KOPT-K1 (cell line): ENCODE measurements around the gene CYB5R3.
"Not testable (repeated sequence)": the region's sequence is repeated elsewhere in the genome, so short reads cannot be mapped to it uniquely, and the experiment has no call there.

Experiments
- H3K27ac ChIP-seq: fragments of 200-600 bp; sonication (generic); 2 replicates; pipeline ENCODE4 v1.5.1; 2016; ENCODE audit warnings: antibody characterized with exemption, mild to moderate bottlenecking, low read depth, low read length; ENCODE audit not compliant: poor library complexity, severe bottlenecking
- H3K36me3 ChIP-seq: fragments of 200-600 bp; sonication (generic); 2 replicates; pipeline ENCODE4 v1.5.1; 2017; ENCODE audit warnings: antibody characterized with exemption, mild to moderate bottlenecking, low read length, moderate library complexity; ENCODE audit not compliant: insufficient read depth
- H3K9me3 ChIP-seq: fragments of 200-600 bp; sonication (generic); 2 replicates; pipeline ENCODE4 v1.5.1; 2017; ENCODE audit warnings: antibody characterized with exemption, low read length, mild to moderate bottlenecking; ENCODE audit not compliant: insufficient read depth, poor library complexity, severe bottlenecking

The CYB5R3 gene

DNA sequence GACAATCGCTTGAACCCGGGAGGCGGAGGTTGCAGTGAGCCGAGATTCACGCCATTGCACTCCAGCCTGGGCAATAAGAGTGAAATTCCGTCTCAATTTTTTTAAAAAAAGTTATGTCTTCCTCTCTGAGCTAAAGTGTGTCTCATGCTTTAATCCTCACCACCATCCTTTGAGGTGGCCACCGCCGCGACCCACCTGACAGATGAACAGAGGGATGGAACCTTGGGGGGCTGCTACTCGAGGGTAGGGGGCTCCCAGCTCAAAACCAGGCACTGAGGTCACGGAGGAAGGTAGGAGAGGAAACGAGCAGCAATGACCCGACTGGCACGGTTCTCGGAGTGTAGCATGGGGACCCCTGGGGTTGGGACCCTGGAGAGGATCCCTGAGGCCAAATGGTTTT is 23.8 kb downstream of the CYB5R3 start:
- Histone ChIP-seq H3K9me3 (no peaks in the 10 kb centered on the region), H3K27ac (no peak overlapping the region), H3K36me3 (peaks cover 74% of the 10 kb centered on the region)

DNA sequence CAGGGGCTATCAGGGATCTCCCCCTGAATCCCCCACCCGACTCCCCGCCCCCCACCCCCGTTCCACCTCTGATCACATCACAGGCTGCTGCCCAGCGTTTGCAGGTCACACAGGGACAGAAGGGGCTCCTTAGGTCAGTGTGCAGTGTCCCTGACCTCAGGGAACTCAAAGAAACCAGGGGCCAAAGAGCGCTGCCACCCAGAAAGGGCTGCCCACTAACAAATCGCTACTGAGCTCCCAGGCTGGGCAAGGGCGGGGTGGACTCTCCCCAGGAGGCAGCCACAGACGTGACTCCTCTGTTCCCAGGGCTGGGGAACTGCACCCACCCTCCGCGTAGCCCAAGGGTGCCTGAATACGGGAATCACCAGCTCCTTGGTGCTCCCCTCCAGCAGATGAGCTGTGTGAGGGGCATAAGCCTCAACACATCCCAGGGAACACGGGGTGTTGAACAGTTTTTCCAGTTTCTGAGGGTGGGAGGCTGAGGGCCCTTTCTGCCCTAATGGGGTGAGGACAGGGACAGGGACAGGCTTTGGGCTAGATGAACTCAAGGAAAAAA is 24.6 kb downstream of the CYB5R3 start:
- Histone ChIP-seq H3K9me3 (no peaks in the 10 kb centered on the region), H3K27ac (no peak overlapping the region), H3K36me3 (peaks cover 74% of the 10 kb centered on the region)

DNA sequence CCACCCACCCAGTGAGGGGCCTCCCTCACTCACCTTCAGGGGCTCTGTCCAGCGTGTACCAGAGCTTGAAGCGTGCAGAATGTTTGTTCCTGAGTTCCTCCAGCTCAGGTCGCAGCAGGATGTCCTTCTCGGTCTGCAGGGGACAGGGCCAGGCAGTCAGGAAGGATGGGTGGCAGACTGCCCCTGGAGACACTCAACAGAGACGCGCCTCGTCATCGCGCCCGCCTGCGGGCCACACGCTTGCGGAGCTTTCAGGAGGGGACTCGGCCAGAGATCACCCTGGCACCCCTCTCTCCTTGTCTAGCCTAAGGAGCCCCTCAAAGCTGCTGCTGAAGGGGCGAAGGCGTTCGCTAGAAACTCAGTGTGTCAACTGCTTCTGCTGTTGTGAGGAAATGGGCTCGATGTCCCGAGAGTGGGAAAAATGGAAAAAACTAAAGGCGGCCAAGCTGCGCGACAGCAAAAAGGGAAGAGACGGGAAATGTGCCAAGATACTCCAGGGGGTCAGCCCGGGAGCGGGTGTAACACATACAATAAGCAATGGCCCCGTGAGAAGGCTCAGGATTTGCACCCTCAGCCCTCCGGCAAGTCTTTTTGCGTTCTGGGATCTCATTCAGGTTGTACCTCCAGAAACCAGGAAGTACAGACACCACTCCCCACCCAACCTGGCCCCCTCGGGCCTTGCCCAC is 25.3 kb downstream of the CYB5R3 start:
- peaks cover 74% of the 10 kb centered on the region for H3K36me3 ChIP-seq
- no peaks in the 10 kb centered on the region for H3K9me3 ChIP-seq
- H3K27ac ChIP-seq = no peak overlapping the region

DNA sequence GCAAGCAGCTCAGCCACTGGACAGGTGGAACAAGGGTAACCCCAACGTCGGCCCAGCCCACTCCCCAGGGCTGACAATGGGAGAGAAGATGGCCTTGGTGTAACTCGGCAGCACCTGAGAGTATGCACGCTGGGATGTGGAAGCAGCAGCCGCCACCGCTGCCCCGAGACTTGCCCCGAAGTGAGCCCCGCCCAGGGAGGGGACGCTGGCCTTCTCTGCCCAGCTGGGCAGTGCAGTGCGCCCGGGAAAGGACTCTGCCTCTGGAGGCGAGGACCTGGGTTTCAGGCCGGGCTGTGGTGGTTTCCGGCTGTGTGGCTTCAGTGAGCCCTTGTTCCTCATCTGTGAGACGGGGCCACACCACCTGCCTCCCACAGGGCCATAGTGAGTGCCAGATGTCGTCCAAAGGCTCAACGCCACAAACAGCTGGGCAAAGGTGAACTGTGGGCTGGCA is 25.9 kb downstream of the CYB5R3 start:
- H3K27ac ChIP-seq = no peak overlapping the region
- no peaks in the 10 kb centered on the region for H3K9me3 ChIP-seq
- peaks cover 70% of the 10 kb centered on the region for H3K36me3 ChIP-seq

DNA sequence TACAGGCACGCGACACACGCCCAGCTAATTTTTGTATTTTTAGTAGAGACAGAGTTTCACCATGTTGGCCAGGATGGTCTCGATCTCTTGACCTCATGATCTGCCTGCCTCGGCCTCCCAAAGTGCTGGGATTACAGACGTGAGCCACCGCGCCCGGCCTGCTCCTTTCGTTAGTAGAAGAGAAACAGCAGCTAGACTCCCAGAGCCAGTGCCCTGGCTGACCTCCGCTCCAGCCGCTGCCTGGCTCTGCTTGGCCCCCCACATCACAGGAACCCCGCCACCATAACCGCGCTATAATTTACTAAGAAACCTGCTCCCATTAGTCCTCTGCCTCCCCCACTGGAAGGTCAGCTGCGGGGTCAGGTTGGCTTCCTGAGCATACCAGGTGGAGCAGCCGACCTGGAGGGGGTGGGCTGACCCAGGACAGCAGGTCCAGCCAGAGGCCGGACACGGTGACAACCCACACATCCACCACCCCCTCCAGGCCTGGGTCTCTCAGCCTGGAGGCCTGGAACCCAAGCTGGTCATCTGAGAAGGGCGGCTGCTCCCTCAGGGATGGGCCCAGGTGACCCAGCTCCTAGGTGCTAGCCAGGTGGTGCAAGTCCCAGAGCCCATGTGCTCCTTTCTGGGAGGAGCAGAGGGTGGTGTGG is 27.0 kb downstream of the CYB5R3 start:
- Histone ChIP-seq H3K36me3 (peaks cover 59% of the 10 kb centered on the region), H3K9me3 (no peaks in the 10 kb centered on the region), H3K27ac (no peak overlapping the region)

DNA sequence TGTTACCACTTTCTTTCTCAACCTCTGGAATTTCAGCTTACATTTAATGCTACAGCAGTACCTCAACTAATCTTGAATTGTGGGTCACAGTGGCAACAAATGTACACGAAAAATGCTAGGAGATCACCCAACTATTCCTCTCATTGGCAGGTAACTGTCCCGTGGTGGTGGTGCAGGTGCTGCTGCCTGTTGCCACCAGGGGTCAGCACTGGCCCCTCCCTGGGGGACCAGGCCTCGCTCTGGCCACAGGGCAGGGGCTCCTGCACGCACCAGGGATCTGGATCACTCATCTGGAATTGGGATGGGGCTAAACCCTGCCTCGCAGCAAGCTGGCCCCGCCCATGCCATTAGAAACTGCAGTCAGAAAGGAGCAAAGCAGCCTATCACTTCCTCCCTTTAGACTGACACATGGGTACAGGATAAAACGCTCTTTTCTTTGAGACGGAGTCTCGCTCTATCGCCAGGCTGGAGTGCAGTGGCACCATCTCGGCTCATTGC is 27.6 kb downstream of the CYB5R3 start:
- Histone ChIP-seq H3K9me3 (no peaks in the 10 kb centered on the region), H3K36me3 (peaks cover 53% of the 10 kb centered on the region), H3K27ac (no peak overlapping the region)

DNA sequence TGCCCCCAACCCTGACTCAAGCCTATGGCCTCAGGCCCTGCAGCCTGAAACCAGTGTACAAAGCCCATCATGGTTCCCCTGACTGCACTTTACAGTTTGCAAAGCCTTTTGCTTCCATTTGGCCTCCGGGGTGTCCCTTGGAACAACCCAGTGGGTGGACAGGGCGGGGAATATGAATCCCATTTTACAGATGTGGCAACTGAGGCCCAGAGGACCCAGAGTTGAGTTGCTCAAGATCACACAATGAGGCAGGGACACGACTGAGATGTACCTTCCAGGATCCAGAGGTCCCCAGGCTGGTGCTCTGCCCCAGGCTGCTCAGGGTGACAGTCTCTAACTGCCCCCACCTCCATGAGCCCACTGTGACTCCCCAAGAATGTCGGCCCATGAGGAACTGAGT is 29.1 kb downstream of the CYB5R3 start:
- H3K27ac ChIP-seq = no peak overlapping the region
- H3K36me3 ChIP-seq = peaks cover 42% of the 10 kb centered on the region
- no peaks in the 10 kb centered on the region for H3K9me3 ChIP-seq

DNA sequence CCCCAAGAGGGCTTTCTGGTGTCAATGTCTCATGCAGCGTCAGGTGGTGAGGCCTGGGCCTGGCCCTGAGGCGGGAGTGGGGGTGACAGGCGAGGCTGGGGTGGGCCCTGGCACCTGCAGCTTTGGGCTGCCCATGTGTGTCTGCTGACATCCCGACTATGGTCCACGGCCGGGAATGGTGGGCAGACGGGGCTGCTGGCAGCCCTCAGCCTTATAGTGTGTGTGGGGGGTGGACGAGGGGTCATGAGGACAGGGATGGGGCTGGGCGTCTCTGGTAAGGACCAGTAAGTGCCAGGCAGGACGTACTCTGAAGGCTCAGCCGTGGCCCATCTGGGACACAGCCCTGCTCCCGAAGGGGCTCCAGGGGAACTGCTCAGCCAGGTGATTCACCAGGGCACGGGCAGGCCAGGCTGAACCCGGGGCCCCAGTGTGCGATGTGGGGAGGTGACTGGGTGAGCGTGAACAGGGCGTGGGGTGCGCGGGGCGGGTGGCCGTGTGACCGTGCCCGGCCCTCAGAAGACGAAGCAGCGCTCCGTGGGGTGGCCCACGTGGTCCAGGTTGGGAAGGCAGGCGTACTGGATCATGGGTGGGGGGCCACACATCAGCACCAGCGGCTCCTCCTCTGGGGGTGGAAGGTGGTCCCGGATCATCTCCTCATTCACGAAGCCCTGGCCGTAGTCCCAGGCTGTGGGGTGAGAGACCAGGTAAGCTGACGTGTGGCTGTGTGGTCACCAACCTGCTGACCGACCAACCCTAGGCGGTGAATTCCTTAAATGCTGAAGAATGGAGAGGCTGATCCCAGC is 29.7 kb downstream of the CYB5R3 start:
- peaks cover 41% of the 10 kb centered on the region for H3K36me3 ChIP-seq
- no peaks in the 10 kb centered on the region for H3K9me3 ChIP-seq
- no peak overlapping the region for H3K27ac ChIP-seq

DNA sequence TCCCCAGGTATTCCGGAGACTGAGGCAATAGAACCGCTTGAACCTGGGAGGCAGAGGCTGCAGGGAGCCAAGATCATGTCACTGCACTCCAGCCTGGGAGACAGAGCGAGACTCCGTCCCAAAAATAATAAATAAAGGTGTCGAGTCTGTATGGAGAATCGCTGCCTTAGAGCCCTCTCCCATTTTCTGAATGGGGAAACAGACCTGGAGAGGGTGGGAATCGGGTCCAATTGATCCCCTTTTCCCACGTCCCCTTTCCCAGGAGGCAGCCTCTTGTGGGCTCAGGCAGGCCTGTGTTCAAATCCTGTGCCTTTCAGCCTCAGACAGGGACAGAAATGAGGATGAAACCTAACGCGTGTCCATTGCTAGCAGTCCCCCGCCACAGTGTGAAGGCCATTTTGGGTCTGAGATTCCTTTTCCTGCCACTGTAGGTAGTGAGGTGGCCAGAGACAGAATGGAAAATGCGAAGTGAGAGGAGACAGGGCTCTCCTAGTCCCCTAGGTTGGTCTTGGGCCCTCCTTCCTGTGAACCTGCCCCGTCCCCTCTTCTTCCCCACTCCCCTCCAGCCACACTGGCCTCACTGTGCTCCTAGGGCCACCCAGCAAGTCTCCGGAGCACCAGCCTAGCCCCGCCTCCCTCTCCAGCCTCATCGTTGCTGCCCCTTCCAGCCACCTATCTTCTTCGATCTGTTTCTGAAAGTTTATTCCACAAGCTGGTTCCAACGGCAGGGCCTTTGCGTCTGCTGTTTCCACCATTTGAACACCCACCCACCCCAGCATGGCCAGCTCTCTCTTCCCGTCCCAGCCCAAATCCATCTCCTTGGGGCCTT is 31.8 kb downstream of the CYB5R3 start:
- Histone ChIP-seq H3K9me3 (no peaks in the 10 kb centered on the region), H3K27ac (peak overlapping the region; percentile 4), H3K36me3 (peaks cover 33% of the 10 kb centered on the region)

DNA sequence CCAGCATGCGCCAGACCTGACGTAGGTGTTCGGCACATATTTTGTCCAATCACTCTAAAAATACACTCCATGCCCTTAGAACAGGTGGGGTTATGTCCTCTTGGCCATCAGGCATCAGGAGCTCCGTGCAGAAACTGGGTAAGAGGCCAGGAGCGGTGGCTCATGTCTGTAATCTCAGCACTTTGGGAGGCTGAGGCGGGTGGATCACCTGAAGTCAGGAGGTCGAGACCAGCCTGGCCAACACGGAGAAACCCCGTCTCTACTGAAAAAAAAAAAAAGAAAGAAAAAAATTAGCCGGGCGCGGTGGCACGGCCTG is 33.4 kb downstream of the CYB5R3 start:
- Histone ChIP-seq H3K27ac (peak overlapping the region; percentile 96), H3K36me3 (peaks cover 42% of the 10 kb centered on the region)
- H3K9me3 ChIP-seq = not testable (repeated sequence)

DNA sequence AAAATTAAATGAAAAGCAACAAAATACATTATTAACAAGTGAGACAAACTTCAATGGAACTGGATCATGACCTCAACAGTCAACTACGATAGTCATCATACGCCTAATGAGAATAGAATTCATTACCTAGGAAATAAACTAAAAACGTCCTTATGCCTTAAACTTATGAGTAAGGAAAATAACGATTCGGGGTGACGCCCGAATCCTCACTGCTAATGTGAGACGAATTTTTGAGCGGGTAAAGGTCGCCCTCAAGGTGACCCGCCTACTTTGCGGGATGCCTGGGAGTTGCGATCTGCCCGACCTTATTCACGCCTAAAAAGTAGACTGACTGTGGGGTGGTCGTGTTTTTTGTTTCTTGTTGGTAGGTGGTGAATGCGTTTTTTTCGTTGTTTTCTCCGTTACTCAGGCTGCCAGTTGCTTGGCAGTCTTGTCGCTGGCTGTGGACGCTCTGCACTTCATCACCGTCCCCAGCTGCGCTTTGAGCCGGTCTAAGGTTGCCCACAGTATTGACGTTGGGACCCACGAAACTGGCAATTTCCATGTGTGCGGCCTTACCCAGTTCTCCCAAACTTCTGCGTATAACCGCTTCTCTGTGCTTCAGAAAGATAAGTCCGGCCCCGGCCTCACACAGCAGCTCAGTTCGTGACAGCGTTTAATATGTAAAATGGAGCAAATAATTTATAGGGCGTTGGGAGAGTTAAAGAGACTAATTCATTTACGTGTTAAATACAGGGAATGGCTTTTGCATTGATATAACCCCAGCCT is 33.9 kb downstream of the CYB5R3 start:
- Histone ChIP-seq H3K36me3 (peaks cover 45% of the 10 kb centered on the region), H3K27ac (peak overlapping the region; percentile 96), H3K9me3 (no peaks in the 10 kb centered on the region)

DNA sequence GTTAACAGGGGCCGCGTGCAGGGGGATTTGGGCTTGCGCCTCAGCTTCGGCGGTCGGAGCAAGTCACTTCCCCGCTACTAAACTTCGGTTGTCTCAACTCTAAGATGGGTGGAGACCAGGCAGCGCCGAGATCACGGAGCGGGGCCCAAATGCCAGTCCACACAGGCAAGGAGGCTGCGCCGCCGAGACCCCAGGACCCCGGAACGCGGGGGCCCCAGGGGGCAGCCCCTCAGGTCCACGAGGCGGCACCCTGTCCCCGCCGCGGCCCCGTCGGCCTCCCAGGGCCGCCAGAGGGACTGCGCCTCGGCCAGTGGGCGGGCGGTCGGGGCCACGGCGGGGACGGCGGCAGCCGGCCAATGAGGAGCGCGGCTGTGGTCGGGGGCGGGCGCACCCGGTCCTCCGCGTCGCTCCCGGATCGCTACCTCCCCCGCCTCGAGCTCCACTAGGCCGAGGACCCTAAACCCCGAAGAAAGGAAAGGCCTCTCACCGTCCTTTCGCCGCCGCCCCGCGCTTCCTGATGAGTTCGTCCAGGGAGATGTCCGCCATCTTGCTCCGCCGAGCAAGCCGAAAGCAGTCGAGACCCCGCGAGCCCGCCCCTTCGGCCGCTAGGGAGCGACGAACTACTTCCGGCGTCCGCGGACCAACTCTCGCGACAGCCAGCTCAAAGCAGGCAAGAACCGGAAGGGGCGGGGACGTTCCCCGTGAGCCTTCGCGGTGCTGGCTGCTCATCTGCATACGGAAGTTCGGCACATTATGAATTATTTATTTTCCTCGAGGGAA is 34.7 kb downstream of the CYB5R3 start, which contains the start of gene POLDIP3:
Gene POLDIP3, minus strand, starts transcription at position 572 of the 780 bp plus-strand sequence. Its CDS starts 26 bp downstream, at position 546.
- peak within 1 kb of the TSS; percentile 96 for H3K27ac ChIP-seq
- peaks cover 44% of the 10 kb centered on the region for H3K36me3 ChIP-seq
- no peaks in the 10 kb centered on the region for H3K9me3 ChIP-seq

DNA sequence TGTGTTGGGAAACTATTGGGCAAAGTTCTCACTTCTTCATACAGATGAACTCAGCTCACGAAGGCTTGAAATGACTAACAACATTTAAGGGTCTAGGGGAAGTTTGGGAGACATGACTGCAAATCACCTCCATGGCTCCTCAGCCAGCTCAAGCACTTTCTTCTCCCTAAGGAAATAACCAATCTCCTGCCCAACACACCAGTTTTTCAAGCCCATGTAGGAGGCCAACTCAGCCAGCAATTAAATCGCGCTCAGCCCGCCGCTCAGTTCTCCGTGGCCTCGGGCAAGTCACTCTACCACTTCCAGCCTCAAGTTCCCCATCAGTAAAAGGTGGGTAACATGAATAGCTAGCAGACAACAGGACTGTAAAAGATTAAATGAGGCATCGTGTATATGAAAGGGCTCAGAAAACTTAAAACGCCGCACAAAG is 35.3 kb downstream of the CYB5R3 start:
- H3K9me3 ChIP-seq = no peaks in the 10 kb centered on the region
- H3K27ac ChIP-seq = peak overlapping the region; percentile 96
- H3K36me3 ChIP-seq = peaks cover 44% of the 10 kb centered on the region
